IMR-90 (cell line): Measurements from ENCODE around the gene LRRC8C. TPM values are rescaled to one million over a fixed set of nuclear protein-coding genes. Genes with fewer than 3 reads are reported as not detected.

ENCODE experiments used
- ATAC-seq: fragments of 200-7000 bp; cut with Tn5 transposase; 2 replicates; pipeline ENCODE4 v1.9.1; 2020; ENCODE audit warnings: low read depth, mild to moderate bottlenecking, moderate library complexity
- BruUV-seq: library from RNA; stranded (reverse); fragments of 400-500 nt; replicated peaks from 2 replicates; lab custom pipeline; 2021; lab: Mats Ljungman, UMichigan
- CTCF ChIA-PET: fragments of 300-600 bp; formaldehyde crosslinking; extraction: SDS; loops from one replicate; lab custom pipeline; 2021; ENCODE audit warnings: antibody characterized with exemption; lab: Yijun Ruan, JAX
- POLR2A ChIA-PET: fragments of 300-600 bp; sonication (Branson Sonifier 250); formaldehyde crosslinking; loops from one replicate; lab custom pipeline; 2022; ENCODE audit warnings: antibody characterized with exemption; ENCODE audit not compliant: unreplicated experiment; lab: Charles Lee
- DNase-seq: peaks from one replicate; pipeline ENCODE4 v3.0.0; 2013
- H2AFZ ChIP-seq: replicated peaks from 2 replicates; pipeline ENCODE3; 2013; ENCODE audit warnings: low read length, mild to moderate bottlenecking; ENCODE audit not compliant: poor library complexity
- H2AK5ac ChIP-seq: 2 replicates; pipeline ENCODE4 v1.6.1; 2013; ENCODE audit warnings: low read depth, low read length, inconsistent platforms
- H2AK9ac ChIP-seq: replicated peaks from 2 replicates; pipeline ENCODE3; 2013; ENCODE audit warnings: mild to moderate bottlenecking, low read depth, low read length, moderate library complexity; ENCODE audit not compliant: poor library complexity
- H2BK120ac ChIP-seq: 2 replicates; pipeline ENCODE4 v1.6.1; 2013; ENCODE audit warnings: low read depth, low read length, inconsistent platforms
- H2BK15ac ChIP-seq: 3 replicates; pipeline ENCODE4 v1.6.1; 2013; ENCODE audit warnings: low read depth, low read length, inconsistent platforms
- H2BK20ac ChIP-seq: 2 replicates; pipeline ENCODE4 v1.6.1; 2013; ENCODE audit warnings: low read depth, mild to moderate bottlenecking, inconsistent platforms, low read length, moderate library complexity
- H2BK5ac ChIP-seq: 2 replicates; pipeline ENCODE4 v1.6.1; 2013; ENCODE audit warnings: mild to moderate bottlenecking, low read depth, low read length, inconsistent platforms; ENCODE audit not compliant: poor library complexity, severe bottlenecking
- H3K14ac ChIP-seq: replicated peaks from 2 replicates; pipeline ENCODE4 v1.6.1; 2013; ENCODE audit warnings: low read depth, low read length, inconsistent platforms
- H3K18ac ChIP-seq: 2 replicates; pipeline ENCODE4 v1.6.1; 2013; ENCODE audit warnings: low read depth, low read length, control low read depth
- H3K23ac ChIP-seq: 2 replicates; pipeline ENCODE4 v1.6.1; 2013; ENCODE audit warnings: low read depth, low read length, inconsistent platforms
- H3K27ac ChIP-seq: 2 replicates; pipeline ENCODE4 v1.5.1; 2013; ENCODE audit warnings: mild to moderate bottlenecking, control low read depth, low read length; ENCODE audit not compliant: insufficient read depth
- H3K27me3 ChIP-seq: 2 replicates; pipeline ENCODE4 v1.6.1; 2013; ENCODE audit warnings: low read length; ENCODE audit not compliant: control insufficient read depth, insufficient read depth
- H3K36me3 ChIP-seq: 2 replicates; pipeline ENCODE4 v1.6.1; 2013; ENCODE audit warnings: low read length, mixed read lengths; ENCODE audit not compliant: control insufficient read depth, insufficient read depth
- H3K4ac ChIP-seq: 2 replicates; pipeline ENCODE4 v1.6.1; 2013; ENCODE audit warnings: low read depth, low read length, inconsistent platforms
- H3K4me1 ChIP-seq: 2 replicates; pipeline ENCODE4 v1.6.1; 2013; ENCODE audit warnings: low read length, mixed read lengths; ENCODE audit not compliant: control insufficient read depth, insufficient read depth
- H3K4me2 ChIP-seq: 2 replicates; pipeline ENCODE4 v1.6.1; 2013; ENCODE audit warnings: low read depth, mild to moderate bottlenecking, control low read depth, low read length, moderate library complexity
- H3K4me3 ChIP-seq: 2 replicates; pipeline ENCODE4 v1.5.1; 2013; ENCODE audit warnings: low read depth, mild to moderate bottlenecking, control low read depth, low read length, moderate library complexity; ENCODE audit not compliant: insufficient read depth
- H3K56ac ChIP-seq: 2 replicates; pipeline ENCODE4 v1.6.1; 2013; ENCODE audit warnings: low read length, inconsistent platforms; ENCODE audit not compliant: insufficient read depth; ENCODE audit errors: extremely low read depth
- H3K79me1 ChIP-seq, 2 experiments: 2 replicates each; pipeline ENCODE4 v1.6.1; 2013; ENCODE audit warnings: low read length in 2 of 2, inconsistent platforms in 1 of 2, low read depth in 1 of 2
- H3K9ac ChIP-seq: 2 replicates; pipeline ENCODE4 v1.6.1; 2013; ENCODE audit warnings: low read depth, low read length, control low read depth
- H3K9me1 ChIP-seq: 2 replicates; pipeline ENCODE4 v1.6.1; 2013; ENCODE audit warnings: low read length, inconsistent platforms; ENCODE audit not compliant: insufficient read depth
- H3K9me3 ChIP-seq: 2 replicates; pipeline ENCODE4 v1.6.1; 2013; ENCODE audit warnings: low read length; ENCODE audit not compliant: control insufficient read depth, insufficient read depth
- H4K20me1 ChIP-seq: 2 replicates; pipeline ENCODE4 v1.6.1; 2013; ENCODE audit warnings: low read length, inconsistent platforms; ENCODE audit not compliant: insufficient read depth
- H4K5ac ChIP-seq: 2 replicates; pipeline ENCODE4 v1.6.1; 2013; ENCODE audit warnings: mild to moderate bottlenecking, low read depth, low read length, control low read depth
- H4K8ac ChIP-seq, 2 experiments: 2 replicates each; pipeline ENCODE4 v1.6.1; 2013; ENCODE audit warnings: low read depth in 2 of 2, low read length in 2 of 2, control low read depth in 1 of 2, inconsistent platforms in 1 of 2
- H4K91ac ChIP-seq: 2 replicates; pipeline ENCODE4 v1.6.1; 2013; ENCODE audit warnings: low read depth, low read length, inconsistent platforms; ENCODE audit not compliant: insufficient read depth
- BHLHE40 ChIP-seq: fragments of 150-350 bp; IDR thresholded peaks from 2 replicates; pipeline ENCODE4 v1.6.1; 2016; ENCODE audit warnings: mild to moderate bottlenecking, low read depth, low read length
- CHD1 ChIP-seq: IDR thresholded peaks from 2 replicates; pipeline ENCODE4 v1.6.1; 2012; ENCODE audit warnings: low read depth, low read length, improper control_type of control experiment
- ELK1 ChIP-seq: fragments of 150-350 bp; IDR thresholded peaks from 2 replicates; pipeline ENCODE4 v1.6.1; 2016; ENCODE audit warnings: low read depth, mild to moderate bottlenecking, low read length, moderate library complexity, borderline replicate concordance
- FOS ChIP-seq: fragments of 150-350 bp; IDR thresholded peaks from 2 replicates; pipeline ENCODE4 v1.6.1; 2016; ENCODE audit warnings: low read depth, low read length
- POLR2A ChIP-seq: IDR thresholded peaks from 2 replicates; pipeline ENCODE4 v1.6.1; 2012; ENCODE audit warnings: mild to moderate bottlenecking, low read depth, low read length
- RFX5 ChIP-seq: IDR thresholded peaks from 2 replicates; pipeline ENCODE4 v1.8.0; 2012; ENCODE audit warnings: low read depth, mild to moderate bottlenecking, low read length, moderate library complexity
- SMC3 ChIP-seq: fragments of 150-350 bp; IDR thresholded peaks from 2 replicates; pipeline ENCODE4 v1.6.1; 2016; ENCODE audit warnings: low read depth, mild to moderate bottlenecking, antibody characterized with exemption, low read length, moderate library complexity
- dilution Hi-C: fragments of 300-500 bp; cut with HindIII; formaldehyde crosslinking; loops from one replicate; pipeline ENCODE4 v1.14.3; 2018; ENCODE audit warnings: low sequenced_read_pairs; ENCODE audit not compliant: unreplicated experiment
- in situ Hi-C: fragments of 300-500 bp; cut with MboI; formaldehyde crosslinking; loops from 3 replicates; pipeline ENCODE4 v1.14.3; 2019; ENCODE audit warnings: low sequenced_read_pairs, inconsistent platforms, mixed read lengths
- intact Hi-C: fragments of 100-400 bp; cut with micrococcal nuclease; formaldehyde crosslinking; loops from 2 replicates; pipeline ENCODE4 v1.10.0; 2022
- polyA plus RNA-seq, 3 experiments: library from polyadenylated mRNA; depleted of rRNA; stranded (reverse); fragments of >200 nt; gene quantifications; 2 replicates each; pipeline ENCODE4 v1.2.3, GENCODE V29; 2012; ENCODE audit warnings: low replicate concordance in 1 of 3
- total RNA-seq: library from RNA; depleted of rRNA; stranded (reverse); fragments of >200 nt; gene quantifications from 2 replicates; pipeline ENCODE4 v1.2.3, GENCODE V29; 2012
- TF ChIP-seq, protein P1 (sequence below): fragments of 150-350 bp; IDR thresholded peaks from 2 replicates; pipeline ENCODE4 v1.6.1; 2017; ENCODE audit warnings: mild to moderate bottlenecking, antibody characterized with exemption, low read length, low read depth

Gene LRRC8C
- total and polyA plus RNA-seq, 2 of the 4 experiments (the other 2 are of a cell fraction), result 6.5 to 12.9 TPM

DNA sequence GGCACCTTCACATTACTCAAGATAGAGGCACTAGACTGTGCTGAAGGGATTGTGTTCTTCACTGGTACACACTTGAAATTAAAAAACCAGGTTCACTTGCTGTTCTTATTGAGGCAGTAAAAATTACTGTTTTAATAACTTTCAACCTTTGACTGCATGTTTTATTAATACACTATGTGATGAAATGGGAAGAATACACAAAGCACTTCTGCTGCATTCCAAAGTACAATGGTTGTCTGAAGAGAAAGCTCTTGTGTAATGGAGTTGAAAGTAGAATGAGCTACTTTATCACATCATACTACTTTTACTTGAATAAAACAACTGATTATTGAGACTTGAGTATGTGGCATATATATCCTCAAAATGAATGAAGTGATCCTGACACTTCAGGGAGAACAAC, 49.7 kb downstream of the LRRC8C start:
- peaks cover 2% of the 10 kb centered on the region; the same call in 1 of the 2 replicates for H3K4me1 ChIP-seq
- no peak overlapping the region for H3K18ac ChIP-seq
- H2AK9ac ChIP-seq, result no peak overlapping the region
- no peak overlapping the region for H2BK120ac ChIP-seq
- H3K23ac ChIP-seq, result no peak overlapping the region
- peaks cover 27 to 52% of the 10 kb centered on the region in 2 experiments for H3K79me1 ChIP-seq
- intact Hi-C loops, result no loop called here
- no peaks in the 10 kb centered on the region for H3K27me3 ChIP-seq
- ATAC-seq (no peak), DNase-seq (no peak)
- TF ChIP-seq BHLHE40 (no peak), FOS (no peak), SMC3 (no peak), ELK1 (no peak), POLR2A (no peak), CHD1 (no peak), RFX5 (no peak)
- TF ChIP-seq, protein P1, sequence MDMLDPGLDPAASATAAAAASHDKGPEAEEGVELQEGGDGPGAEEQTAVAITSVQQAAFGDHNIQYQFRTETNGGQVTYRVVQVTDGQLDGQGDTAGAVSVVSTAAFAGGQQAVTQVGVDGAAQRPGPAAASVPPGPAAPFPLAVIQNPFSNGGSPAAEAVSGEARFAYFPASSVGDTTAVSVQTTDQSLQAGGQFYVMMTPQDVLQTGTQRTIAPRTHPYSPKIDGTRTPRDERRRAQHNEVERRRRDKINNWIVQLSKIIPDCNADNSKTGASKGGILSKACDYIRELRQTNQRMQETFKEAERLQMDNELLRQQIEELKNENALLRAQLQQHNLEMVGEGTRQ, result no peak
- no peak overlapping the region for H3K4me2 ChIP-seq
- no peak overlapping the region for H3K4ac ChIP-seq
- no peaks in the 10 kb centered on the region for H3K9me3 ChIP-seq
- dilution Hi-C loops, result no loop called here
- H3K9ac ChIP-seq, result no peak overlapping the region
- H3K36me3 ChIP-seq, result peaks cover 3% of the 10 kb centered on the region
- no peak overlapping the region for H2AK5ac ChIP-seq
- H2AFZ ChIP-seq, result no peak overlapping the region
- H4K8ac ChIP-seq, result no peak overlapping the region
- CTCF ChIA-PET, result no interaction called here
- no peak overlapping the region for H3K14ac ChIP-seq
- no peak overlapping the region for H2BK20ac ChIP-seq
- no peak overlapping the region for H2BK15ac ChIP-seq
- in situ Hi-C loops, result no loop called here
- peaks cover 2% of the 10 kb centered on the region for H3K9me1 ChIP-seq
- BruUV-seq, result no TSS peak
- H4K91ac ChIP-seq, result no peak overlapping the region
- no peak overlapping the region for H3K56ac ChIP-seq
- no peak overlapping the region for H3K4me3 ChIP-seq
- no peak overlapping the region for H2BK5ac ChIP-seq
- no peak overlapping the region for H4K5ac ChIP-seq
- 0 out of 2 replicates have a peak, but pooled peaks cover 3% of the 10 kb centered on the region for H4K20me1 ChIP-seq
- POLR2A ChIA-PET, result interaction anchor here (0.6 kb wide), 1 partner anchor 12 kb away, joined by 4 read pairs; no protein-coding TSS in a partner anchor
- H3K27ac ChIP-seq, result no peak overlapping the region
